Cardiac fibroblast (primary cell): ENCODE results near the gene CD101.
A peak's percentile ranks its signal among the peaks of the same experiment; 100 is the strongest.

Experiments used
- DNase-seq, 2 donors: peaks; one replicate each; pipeline versions ENCODE4 v3.0.0 to v3.0.0-alpha.2; 2010; ENCODE audit warnings: low read depth in 2 of 2
- H3K4me3 ChIP-seq, 2 donors: replicated peaks in 1 of 2; 1 replicate in 1 of 2; 2 replicates in 1 of 2; pipeline ENCODE4 v1.5.1; 2011; ENCODE audit warnings: low read depth in 2 of 2, low read length in 2 of 2, mild to moderate bottlenecking in 2 of 2, moderate library complexity in 1 of 2
- TF ChIP-seq, protein P1 (sequence below): IDR thresholded peaks from one replicate; pipeline ENCODE4 v1.5.1; 2011; ENCODE audit warnings: low read depth, mild to moderate bottlenecking, low read length, inconsistent platforms

CD101 gene

DNA sequence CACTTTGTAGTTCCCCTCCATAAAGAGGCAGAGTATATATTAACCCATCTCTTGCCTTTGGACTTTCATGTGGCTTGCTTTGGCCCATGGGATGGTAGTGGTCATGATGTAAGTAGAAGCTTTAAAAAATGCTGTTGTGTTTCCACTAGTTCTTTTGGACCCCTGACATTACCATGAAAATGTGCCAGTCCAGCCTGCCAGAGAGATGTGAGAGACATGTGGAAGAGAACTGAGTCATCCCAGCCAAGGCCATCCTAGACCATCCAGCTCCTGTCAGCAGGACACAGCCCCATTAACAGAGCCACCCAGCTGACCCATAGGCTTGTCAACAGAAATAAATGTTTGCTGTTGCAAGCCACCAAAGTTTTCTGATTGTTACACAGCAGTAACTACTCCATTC is 3.9 kb upstream of the CD101 start:
- TF ChIP-seq, protein P1, sequence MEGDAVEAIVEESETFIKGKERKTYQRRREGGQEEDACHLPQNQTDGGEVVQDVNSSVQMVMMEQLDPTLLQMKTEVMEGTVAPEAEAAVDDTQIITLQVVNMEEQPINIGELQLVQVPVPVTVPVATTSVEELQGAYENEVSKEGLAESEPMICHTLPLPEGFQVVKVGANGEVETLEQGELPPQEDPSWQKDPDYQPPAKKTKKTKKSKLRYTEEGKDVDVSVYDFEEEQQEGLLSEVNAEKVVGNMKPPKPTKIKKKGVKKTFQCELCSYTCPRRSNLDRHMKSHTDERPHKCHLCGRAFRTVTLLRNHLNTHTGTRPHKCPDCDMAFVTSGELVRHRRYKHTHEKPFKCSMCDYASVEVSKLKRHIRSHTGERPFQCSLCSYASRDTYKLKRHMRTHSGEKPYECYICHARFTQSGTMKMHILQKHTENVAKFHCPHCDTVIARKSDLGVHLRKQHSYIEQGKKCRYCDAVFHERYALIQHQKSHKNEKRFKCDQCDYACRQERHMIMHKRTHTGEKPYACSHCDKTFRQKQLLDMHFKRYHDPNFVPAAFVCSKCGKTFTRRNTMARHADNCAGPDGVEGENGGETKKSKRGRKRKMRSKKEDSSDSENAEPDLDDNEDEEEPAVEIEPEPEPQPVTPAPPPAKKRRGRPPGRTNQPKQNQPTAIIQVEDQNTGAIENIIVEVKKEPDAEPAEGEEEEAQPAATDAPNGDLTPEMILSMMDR, result no peak
- peak in 1 of 2 donors; percentile 38 for DNase-seq
- no peak overlapping the region for H3K4me3 ChIP-seq

DNA sequence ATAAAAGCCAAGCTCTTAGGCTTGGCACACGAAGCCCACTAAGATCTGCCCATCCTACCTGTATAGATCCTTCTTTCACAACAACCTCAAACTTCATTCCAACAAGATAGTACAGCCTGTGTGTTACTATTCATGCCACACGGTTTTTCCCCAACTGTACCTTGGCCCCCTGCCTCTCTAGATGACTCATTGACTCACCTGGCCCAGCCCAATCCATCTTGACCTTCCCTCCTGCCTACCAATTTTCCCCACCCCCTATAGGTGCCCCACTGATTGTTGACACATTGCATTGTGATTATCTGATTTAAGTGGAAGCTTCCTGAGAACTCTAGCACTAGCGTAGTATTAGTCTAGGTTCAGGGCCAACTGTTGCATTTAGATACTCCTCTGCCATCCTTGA is 2.0 kb upstream of the CD101 start:
- TF ChIP-seq, protein P1, result no peak
- no peak overlapping the region for H3K4me3 ChIP-seq
- DNase-seq, result no peak

DNA sequence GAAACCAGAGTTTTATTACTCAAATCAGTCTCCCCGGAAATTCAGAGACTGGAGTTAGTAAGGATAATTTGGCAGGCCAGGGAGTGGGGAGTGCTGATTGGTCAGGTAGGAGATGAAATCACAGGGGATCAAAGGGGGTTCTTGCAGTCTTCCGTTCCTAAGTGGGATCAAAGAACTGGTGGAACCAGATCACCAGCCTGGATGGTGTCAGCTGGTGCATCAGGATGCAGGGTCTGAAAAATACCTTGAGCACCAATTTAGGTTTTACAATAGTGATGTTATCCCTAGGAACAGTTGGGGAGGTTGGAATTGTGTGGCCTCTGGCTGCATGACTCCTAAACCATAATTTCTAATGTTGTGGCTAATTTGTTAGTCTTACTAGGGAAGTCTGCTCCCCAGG is 1.4 kb upstream of the CD101 start:
- TF ChIP-seq, protein P1, result no peak
- DNase-seq, result no peak
- no peak overlapping the region for H3K4me3 ChIP-seq

DNA sequence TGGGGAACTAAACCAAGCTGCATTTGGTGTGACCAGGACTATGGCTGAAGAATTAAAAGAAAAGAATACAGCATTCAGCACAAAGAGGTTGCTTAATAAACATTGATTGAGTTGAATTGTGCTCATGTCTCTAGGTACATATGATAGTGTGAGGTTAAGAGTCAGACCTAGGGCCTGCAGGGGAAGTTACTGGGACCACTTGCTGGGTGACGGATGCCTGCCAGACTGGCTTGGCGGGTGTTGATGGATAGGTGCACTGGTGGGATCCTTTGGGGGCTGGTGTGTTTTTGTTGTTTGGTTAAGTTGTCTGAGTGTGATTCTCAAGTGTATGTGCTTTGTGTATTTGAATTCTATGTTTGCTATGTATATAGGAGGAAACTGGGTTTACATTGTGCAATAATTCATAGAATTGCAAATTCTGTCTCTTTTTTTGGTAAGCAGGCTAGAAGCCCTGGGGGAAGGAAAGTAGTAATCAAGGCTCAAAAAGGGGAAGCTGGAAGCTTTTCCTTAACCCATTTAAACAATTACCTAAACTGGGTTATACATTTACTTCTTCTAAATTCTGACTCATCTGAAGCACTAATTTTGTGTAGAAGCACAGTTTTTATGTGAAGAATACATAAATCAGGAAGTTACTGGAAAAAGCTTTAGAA is 1.8 kb downstream of the CD101 start:
- no peak overlapping the region for H3K4me3 ChIP-seq
- TF ChIP-seq, protein P1, result no peak

DNA sequence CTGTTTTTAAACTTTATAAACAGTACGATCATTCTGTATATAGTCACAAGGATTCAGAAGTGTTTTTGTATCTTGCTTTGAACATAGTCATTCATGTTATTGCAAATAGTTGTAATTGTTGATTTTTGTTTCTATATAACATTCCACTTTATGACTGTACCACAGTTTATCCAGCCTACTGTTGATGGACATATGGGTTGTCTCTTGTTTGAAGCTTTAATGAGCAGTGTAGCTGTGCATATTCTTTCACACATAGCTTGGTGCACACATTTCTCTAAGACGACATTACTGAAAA is 6.1 kb downstream of the CD101 start:
- peak in 1 of 2 donors; percentile 25 for DNase-seq

More for the DNA sequence above, 1.8 kb downstream of the CD101 start:
- DNase-seq, result no peak

DNA sequence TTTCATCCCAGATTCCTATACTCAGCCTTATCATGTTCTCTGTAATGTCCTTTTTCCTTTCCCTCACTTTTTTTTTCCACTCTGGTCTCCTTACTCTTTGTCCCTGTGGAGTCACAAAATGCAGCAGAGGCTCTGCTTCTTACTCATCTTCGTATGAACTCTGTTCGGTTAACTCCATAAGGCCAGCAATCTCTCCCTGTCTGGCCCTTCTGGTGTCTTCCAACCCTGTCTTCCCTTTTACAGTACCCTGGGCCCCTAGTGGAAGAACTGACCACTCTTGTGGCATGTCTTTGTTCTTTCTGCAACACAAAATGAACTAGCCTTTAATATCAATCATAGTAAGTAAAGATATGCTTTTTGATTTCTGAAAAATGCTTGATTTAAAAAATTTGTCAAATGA is 7.1 kb downstream of the CD101 start:
- H3K4me3 ChIP-seq, result no peak overlapping the region
- TF ChIP-seq, protein P1, result no peak
- peak in 1 of 2 donors; percentile 14 for DNase-seq

More for the DNA sequence above, 6.1 kb downstream of the CD101 start:
- no peak overlapping the region for H3K4me3 ChIP-seq
- TF ChIP-seq, protein P1, result no peak

DNA sequence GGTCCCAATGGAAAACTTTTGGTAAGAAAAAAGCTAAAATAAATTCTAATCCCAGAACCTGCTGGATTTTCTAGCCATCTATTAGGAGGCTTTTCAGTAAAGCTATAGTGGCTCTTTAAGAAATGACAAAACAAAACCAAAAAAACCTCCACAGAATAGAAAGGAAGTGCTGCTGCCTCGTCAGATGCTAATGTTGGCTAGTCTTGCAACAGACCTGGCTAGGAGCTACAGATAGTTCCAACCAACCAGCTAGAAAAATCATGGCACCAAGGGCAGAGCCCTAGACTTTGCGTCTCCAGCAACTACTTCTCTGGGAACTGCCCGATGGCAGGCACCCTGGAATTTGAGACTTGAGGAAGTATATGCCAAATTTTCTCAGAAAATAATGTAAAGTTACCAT is 7.6 kb downstream of the CD101 start:
- H3K4me3 ChIP-seq, result no peak overlapping the region
- TF ChIP-seq, protein P1, result no peak
- peak; percentile 64 to 72 for DNase-seq
